GM19351 (cell line): ENCODE measurements around the gene MLIP.
A peak's percentile ranks its signal among the peaks of the same experiment; 100 is the strongest.

Source experiments
- ATAC-seq: cut with Tn5 transposase; IDR thresholded peaks from one replicate; pipeline ENCODE4 v1.9.1; 2021; ENCODE audit warnings: mild to moderate bottlenecking, moderate library complexity; ENCODE audit not compliant: unreplicated experiment

The MLIP gene

DNA sequence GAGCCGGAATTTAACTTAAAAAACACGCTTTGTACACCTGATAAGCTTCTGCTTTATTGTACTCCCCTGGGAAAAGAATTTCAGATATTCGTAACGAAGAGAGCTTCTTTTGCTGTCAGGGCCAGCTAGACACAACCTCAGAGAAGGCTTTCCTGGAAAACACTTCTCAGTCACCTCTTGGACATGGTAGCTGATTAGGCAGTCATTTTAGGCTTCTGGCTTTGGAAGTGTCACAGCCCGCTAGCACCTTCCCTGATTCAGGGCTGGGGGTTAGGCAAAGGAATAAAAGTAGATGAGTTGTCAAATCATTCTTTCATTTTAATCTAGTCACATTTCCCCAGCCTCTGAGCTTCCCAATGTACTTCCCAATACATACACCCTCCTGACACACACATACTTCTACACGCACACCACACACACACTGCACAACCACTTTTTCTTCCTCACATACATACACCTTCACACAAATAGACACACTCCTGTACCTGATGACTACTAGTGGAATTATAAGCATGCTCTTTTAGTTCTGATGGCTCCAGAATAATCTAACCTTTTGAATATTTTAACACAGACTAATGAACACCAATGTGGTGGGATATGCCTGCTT, 162.1 kb downstream of the MLIP start:
- no peak for ATAC-seq

DNA sequence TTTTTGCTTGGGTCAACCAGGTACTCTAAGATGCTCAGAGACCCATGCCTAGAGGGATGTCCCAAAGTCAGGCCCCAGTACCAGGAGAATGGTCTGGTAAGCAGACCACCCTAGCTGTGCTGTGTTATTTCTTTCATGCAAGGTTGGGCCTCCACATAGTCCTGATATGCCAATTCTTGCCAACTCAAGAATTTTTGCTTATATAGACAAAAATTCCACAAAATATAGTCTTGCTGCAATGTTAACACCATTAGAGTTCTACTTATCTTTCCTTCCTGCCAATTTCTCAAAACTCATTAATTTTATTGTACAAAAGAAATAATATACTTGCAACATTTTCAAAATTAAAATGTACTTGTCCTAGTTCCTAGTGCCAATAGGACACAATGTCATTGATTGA, 163.1 kb downstream of the MLIP start:
- no peak for ATAC-seq

DNA sequence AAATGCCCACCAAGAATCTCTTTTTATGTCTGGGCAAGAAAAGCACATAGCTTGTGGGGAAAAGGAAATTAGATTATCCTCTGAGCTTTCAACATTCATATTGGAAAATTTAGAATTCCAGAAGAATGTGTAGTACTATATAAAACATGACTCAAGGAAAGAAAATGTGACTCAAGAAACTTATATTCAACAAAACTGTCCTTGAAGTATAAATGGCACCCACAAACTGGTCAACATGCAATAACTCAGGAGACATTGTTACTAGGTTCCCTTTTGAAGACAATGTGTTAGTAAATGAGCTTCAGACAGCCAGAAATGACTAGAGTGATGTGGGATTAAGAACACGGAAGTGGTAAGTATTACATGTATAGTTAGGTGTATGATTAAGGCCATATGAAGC, 170.9 kb downstream of the MLIP start:
- ATAC-seq, result no peak

DNA sequence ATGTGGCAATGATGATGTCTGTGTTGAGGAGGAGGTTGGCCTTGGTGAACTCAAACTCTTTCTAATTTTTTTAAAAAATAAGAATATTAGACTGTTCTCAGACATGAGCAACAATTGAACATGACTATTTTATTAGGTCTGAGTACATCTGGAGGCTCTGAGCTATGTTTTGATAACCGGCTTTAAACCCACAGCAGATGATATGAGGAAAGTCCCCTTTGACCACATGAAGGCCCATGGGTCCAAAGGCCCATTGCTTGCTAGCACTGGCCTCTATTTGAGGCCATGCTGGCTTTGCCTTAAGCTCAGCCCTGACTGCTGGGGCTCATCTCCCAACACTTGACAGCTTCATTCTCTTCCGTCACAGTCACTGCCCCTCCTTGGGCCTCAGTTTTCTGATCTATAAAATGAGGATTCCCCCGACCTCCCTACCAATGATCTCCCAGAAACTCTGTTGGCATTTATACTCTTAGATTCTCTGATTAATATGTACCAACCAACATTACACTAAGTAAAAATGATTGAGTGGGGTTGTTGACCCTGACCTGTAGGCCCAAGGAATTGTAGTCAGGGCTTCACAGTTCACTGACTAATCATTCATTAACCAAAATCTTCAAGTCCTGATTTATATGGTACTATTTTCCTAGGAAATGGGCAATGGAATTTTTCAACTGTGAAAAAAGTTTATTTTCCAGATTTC, 173.1 kb downstream of the MLIP start:
- no peak for ATAC-seq

DNA sequence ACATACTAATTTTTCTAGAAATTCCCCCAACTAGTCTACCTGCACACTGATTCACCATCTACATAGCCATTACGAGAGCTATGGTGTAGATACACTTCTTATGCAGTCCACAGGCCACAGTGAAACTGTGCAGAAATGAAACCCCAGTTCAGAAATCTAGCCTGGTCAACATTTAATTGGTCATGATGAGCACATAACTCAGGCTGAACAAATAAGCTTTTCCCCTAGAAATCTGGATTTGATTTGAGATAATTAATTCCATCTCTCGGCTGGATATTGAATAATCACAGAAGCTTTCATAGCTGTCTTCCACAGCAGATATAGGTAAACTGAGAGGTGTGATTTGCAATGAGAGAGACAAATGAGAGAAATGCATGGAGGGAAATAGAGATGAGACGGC, 174.4 kb downstream of the MLIP start:
- ATAC-seq, result no peak

DNA sequence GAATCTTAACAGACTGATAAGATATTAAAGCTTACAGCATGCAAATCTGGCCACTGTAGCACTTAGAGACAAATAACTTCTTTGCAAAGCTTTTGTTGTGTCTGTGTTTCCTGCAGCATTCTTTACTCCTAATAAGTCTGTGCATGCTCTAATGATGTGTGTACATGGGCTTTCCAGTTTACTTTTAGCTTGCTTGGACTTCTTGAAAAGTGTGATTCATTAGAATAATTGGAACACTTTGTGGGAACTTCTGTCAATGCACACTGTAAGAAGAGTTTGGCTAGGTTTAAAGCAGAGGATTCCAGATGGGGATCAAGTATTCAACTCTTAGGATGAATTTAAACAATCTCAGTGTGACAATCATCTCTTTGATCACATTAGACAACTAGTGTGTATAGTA, 174.9 kb downstream of the MLIP start:
- no peak for ATAC-seq

DNA sequence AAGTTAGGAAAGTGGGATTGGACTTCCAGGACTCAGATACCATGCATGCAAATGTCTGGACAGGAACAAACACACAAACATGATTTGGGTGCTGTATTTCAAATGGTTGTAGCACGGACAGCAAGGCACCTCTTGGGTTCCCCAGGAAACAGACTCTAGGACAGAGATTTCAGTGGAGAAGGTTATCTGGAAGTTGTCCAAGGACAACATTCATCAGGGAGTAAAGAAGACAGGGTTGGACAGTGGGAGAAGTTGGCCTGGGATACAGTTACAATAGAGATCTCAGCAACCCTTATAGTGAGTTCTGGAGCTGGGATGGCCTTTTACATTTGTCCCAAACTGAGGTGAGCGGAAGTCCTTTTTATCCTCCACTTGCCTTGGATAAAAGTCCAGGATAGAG, 177.2 kb downstream of the MLIP start:
- no peak for ATAC-seq

DNA sequence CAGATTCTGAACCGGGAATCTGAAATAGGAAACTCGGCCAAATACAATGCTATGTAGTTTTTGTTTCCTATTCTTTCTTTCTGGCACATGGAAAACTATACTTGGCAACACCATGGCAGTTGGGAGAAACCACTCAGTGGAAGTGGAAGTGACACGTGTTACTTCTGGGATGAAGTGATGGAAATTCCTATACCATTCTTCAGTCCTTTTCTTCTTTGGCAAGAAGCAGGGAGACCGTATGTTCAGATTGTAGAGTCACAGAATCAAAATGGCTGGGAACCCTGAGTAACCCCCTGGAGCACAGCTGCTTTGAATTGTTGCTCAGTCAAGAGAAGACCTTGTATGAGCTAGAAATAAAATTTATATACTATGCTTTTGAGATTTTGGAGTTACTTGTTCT, 178.2 kb downstream of the MLIP start:
- no peak for ATAC-seq

DNA sequence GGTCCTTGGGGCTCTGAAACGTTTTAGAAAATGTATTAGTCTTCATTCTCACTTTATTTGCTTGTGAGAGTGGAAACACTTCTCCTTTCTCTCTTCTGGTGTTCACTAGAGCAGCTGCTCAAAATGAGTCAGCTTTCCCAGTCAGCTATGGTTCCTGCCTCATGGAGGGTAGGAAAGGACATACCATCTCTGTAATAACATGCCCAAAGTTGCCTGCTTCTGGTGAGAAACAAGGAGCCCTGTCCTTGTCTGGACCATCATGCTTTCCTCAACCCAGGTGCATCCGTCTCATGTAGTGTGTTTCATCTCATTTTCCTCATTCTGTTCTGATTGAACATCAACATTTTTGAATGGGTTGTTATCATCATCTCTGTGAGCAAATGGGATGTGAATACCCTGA, 179.9 kb downstream of the MLIP start:
- ATAC-seq, result peak; percentile 63

DNA sequence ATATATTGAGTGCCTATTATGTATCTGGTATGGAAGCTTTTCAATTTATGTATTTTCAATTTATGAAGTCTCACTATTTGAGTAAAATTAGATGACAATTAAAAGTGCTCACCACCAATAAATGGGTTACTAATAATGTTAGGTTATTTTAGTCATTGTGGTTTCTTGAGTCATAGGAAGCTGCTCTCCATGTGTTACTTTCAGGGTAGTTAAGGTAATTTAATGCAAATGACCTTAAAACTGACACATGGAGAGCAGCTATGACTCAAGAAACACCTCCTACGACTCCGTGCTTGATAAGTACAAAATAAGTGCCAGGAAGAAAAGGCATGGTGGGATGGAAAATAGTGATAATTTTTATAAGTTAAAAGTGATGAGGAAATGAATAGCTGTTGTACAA, 180.5 kb downstream of the MLIP start:
- peak; percentile 91 for ATAC-seq

DNA sequence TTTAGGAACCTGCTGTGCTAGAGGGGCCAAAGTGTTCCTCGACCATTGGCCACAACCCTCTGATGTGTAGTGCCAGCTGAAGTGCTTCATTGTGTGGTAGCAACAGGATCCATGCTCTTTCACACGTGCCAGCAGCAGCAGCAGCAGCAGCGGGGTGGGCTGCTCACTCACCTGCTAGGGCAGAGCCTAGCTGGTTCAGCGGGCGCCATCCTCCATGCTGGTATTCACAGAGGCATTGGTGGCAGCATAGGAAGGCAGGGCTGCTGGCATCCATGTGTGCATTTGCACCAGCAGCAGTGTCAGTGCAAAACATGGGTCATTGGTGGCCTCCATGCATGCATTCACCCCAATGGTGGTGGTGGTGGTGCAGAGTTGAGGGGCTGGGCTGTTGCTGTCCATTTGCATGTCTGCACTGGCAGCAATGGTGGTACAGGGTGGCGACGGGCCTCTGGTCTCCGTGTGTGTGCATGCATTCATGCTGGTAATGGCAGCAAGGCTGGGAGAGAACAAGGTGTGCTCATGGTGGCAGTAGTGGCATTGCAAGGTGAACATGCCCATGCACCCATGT, 183.8 kb downstream of the MLIP start:
- no peak for ATAC-seq

DNA sequence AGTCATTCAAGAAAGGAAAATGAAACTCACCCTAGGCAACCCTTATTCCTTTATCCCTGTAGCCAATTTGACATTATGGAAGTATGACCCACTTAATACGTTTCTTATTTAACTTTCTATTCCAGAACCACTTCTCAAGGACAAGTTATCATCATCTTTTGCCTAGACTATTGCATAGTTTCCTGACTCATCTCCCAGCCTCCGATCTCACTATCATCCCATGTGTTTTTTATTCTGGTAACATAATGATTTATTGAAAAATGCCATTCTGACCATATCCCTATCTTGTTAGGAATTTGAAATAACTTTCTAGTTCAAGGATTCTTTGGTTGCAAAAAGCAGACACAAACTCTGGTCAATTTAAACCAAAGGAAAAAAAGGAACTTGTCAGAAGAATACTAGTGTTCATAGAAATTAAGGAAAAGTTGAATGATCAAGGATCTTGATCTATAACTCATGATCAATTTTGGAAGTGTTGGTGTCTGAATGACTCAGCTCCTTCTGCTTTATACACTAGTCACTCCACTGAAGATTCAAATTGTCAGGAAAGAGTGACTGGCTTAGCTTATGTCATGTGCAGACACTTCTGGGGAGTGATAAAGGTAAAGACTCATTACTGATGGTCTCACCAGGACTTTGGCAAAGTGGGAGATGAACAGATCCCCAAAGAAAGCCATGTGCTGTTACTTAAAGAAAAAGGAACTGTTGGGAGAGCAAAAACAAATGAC, 188.5 kb downstream of the MLIP start:
- ATAC-seq, result no peak

DNA sequence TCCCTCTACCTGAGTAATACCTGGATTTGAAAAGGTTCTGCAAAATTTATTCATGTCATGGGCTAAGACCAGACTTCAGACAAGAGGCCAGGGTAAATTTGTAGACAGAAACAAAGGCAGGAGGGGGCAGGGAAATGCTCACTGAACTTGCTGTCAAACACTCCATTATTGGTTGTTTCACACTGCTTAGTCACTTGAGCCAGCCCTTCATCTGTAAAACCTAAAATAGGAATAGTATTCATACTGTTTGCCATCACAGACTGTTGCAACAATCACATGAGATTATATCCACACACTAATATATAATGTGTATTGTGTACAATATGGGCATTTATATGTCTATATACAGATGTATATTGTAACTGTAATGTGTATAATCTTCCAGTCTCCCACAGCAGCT, 190.5 kb downstream of the MLIP start:
- ATAC-seq, result no peak

DNA sequence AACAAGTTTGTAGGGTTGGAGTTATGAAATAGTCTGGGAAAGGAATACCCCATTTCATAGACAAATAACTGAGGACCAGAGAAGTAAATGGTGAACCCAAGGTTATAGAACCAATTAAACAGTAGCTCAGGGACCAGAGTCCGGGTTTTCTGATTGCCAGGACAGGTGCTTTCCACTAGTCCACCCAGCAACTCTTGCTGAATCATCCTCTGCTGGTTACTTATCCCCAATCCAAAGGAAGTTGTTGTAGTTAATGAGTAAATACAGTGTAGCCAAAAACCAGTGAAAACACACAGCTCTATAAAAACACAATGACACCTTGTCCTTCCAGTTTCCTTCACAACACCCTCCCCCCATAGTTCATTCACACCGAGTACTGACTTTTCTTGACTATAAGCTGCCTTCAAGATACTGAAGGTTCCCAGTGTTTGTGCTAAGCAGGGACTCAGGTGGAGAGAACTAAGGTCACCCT, 196.2 kb downstream of the MLIP start:
- ATAC-seq, result no peak

DNA sequence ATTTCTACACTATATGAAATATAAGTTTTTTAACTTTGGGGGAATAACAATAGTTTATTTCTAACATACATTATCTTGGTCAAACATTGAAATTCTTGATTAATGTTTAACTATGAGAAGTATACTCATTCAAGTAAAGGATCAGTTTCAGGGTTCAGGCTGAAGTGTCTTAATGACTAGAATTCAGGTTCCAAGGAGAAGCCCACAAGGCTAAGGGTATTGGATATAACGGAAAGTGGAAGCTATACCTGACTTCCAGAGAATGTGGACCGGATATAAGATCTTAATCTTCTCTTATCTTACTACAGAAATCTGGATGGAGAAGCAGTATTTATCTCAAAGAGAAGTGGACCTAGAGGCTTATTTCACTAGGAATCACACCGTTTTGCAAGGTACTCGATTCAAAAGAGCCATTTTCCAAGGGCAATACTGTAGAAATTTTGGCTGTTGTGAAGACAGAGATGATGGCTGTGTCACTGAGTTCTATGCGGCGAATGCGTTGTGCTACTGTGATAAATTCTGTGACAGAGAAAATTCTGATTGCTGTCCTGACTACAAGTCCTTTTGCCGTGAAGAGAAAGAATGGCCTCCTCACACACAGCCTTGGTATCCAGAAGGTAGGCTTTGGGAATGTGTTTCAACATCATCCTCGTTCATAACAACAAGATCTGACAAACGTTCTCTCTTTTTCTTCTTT, 197.2 kb downstream of the MLIP start, which contains the start of gene TINAG:
Gene TINAG (plus strand): TSS at position 153 of the 697 bp plus-strand sequence. CDS start 110 bp downstream, at position 263.
- ATAC-seq, result no peak

DNA sequence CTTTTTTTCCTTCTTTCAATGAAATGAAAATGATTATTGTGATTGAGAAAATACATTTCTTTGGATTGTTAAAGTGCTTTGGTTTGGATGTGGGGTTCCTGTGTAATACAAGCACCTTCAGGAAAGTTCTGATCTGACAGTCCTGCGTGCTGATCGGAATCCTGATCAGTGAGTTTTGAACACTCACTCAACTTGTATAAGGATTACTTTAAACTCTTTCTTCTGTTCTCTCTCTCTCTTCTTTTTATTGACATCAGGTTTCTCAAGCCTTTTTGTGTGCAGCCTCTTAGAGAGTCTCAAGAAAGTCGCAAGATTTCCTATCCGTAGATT, 197.7 kb downstream of the MLIP start:
- ATAC-seq, result no peak

DNA sequence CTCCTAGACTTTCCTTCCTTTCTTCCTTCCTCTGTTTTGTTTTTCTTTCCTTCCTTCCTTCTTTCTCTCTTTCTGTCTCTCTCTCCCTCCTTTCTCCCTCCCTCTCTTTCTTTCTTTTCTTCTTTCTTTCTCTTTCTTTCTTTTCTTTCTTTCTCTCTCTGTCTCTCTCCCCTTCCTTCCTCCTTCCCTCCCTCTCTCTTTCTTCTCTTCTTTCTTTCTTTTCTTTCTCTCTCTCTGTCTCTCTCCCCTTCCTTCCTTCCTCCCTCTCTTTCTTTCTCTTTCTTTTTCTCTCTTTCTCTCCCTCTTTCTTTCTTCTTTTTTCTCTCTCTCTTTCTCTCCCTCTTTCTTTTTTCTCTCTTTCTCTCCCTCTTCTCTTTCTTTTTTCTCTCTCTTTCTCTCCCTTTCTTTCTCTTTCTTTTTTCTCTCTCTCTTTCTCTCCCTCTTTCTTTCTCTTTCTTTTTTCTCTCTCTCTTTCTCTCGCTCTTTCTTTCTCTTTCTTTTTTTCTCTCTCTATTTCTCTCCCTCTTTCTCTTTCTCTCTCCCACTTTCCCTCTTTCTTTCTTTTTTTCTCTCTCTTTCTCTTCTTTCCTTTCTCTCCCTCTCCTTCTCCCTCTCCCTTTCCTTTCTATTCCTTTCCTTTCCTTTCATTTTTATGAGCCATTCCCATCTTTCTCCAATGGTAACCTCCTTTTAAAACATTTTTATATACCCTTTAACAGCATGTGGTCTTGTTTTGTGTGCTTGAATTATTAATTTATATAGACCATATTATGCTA, 199.3 kb downstream of the MLIP start:
- ATAC-seq, result no peak

DNA sequence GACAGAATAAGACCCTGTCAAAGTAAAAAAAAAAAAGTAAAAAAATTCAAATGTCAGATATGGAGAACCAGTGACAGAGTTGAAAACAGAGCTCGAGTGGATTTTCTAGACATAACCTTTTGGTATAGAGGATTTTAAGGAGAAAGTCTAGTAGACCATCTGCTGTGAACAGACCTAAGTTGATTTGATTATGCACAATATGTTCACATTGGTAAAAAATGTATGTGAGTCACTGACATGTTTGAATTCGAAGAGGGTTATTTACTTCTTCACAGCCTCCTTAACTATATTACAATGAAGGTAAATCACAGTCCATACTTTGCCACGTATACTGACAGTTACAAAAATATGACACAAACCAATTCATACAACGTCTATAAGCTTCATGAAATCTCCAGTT, 204.4 kb downstream of the MLIP start:
- ATAC-seq, result no peak
